AG09319 (cell line): ENCODE data around the gene AADACL4.

ENCODE experiments used
- DNase-seq: peaks from one replicate; pipeline ENCODE4 v3.0.0-alpha.2; 2010; ENCODE audit warnings: low read depth; ENCODE audit errors: extremely low read depth
- CTCF ChIP-seq: IDR thresholded peaks from 2 replicates; pipeline ENCODE4 v1.5.1; 2011; ENCODE audit warnings: low read depth, mild to moderate bottlenecking, inconsistent platforms, low read length, moderate library complexity

Gene AADACL4

GRCh38 chr1:12631571-12631970 lies 12.3 kb upstream of the AADACL4 start:
- no peak for DNase-seq

GRCh38 chr1:12634156-12634555 lies 9.7 kb upstream of the AADACL4 start:
- no peak for DNase-seq
- TF ChIP-seq CTCF, result no peak

More at GRCh38 chr1:12631571-12631970, 12.3 kb upstream of the AADACL4 start:
- TF ChIP-seq CTCF, result no peak

- DNase-seq, result no peak
- no peak for TF ChIP-seq CTCF
Measured at GRCh38 chr1:12634696-12635202, 9.1 kb upstream of the AADACL4 start.

GRCh38 chr1:12636098-12636950 lies 7.6 kb upstream of the AADACL4 start:
- no peak for TF ChIP-seq CTCF
- no peak for DNase-seq

GRCh38 chr1:12637693-12638092 lies 6.2 kb upstream of the AADACL4 start:
- no peak for DNase-seq

GRCh38 chr1:12640237-12640957 lies 3.5 kb upstream of the AADACL4 start:
- no peak for DNase-seq
- TF ChIP-seq CTCF, result no peak

More at GRCh38 chr1:12637693-12638092, 6.2 kb upstream of the AADACL4 start:
- no peak for TF ChIP-seq CTCF

GRCh38 chr1:12640958-12641272 lies 3.0 kb upstream of the AADACL4 start:
- DNase-seq, result no peak
- no peak for TF ChIP-seq CTCF
